ENCODE data around the gene TMX2. TPM values are rescaled to one million over a fixed set of nuclear protein-coding genes. Genes with fewer than 3 reads are reported as not detected.
"Not testable (repeated sequence)": the region's sequence is repeated elsewhere in the genome, so short reads cannot be mapped to it uniquely, and the experiment has no call there.

The TMX2 gene
- total and polyA plus RNA-seq, 4 donors, result 40.6 to 50.8 (median 45.9) TPM

- Histone ChIP-seq H3K9me3 (ENCODE audit: control insufficient read depth, low read length) (no peaks in the 10 kb centered on the region), H3K27ac (ENCODE audit: low read depth in 1 of 2, low read length in 2 of 2) (peak overlapping the region in 1 of 2 donors; percentile 48), H3K27me3 (ENCODE audit: control insufficient read depth in 1 of 2, insufficient read depth in 2 of 2, low read length in 1 of 2) (no peaks in the 10 kb centered on the region), H3K4me1 (ENCODE audit: control insufficient read depth in 1 of 2, insufficient read depth in 2 of 2, low read length in 2 of 2) (no peaks in the 10 kb centered on the region), H3K36me3 (ENCODE audit: control insufficient read depth in 1 of 2, insufficient read depth in 2 of 2, low read length in 1 of 2) (peaks cover 5 to 6% of the 10 kb centered on the region in 2 donors), H3K4me3 (ENCODE audit: low read length in 2 of 2) (no peak overlapping the region)
- DNase-seq (no peak), ATAC-seq (ENCODE audit: low FRiP score) (no peak)
- intact Hi-C loops (cut with DNase I), result loop anchor here in 1 of 2 donors (5.0 kb wide), 1 partner anchor 52 kb away; no protein-coding TSS in a partner anchor
- WGBS, 2 donors, result 84 to 86% methylated on average over 6 of the region's 6 CpGs
Measured at GRCh38 chr11:57704932-57705331, 7.5 kb upstream of the TMX2 start.

DNA sequence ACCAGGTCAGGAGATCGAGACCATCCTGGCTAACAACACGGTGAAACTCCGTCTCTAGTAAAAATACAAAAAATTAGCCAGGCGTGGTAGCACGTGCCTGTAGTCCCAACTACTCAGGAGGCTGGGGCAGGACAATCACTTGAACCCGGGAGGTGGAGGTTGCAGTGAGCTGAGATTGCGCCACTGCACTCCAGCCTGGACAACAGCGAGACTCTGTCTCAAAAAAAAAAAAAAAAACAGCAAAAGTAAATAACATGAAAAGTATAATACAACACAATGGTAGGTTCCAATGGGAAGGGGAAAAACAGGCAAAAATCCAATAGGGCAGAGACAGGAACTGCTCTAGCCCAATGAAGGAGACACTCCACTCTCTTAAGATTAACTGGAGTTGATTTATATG lies 7.0 kb upstream of the TMX2 start:
- not testable (repeated sequence) for ATAC-seq (ENCODE audit: low FRiP score); H3K4me3 ChIP-seq (ENCODE audit: low read length in 2 of 2); DNase-seq; H3K27ac ChIP-seq (ENCODE audit: low read depth in 1 of 2, low read length in 2 of 2); H3K4me1 ChIP-seq (ENCODE audit: control insufficient read depth in 1 of 2, insufficient read depth in 2 of 2, low read length in 2 of 2); H3K27me3 ChIP-seq (ENCODE audit: control insufficient read depth in 1 of 2, insufficient read depth in 2 of 2, low read length in 1 of 2); H3K36me3 ChIP-seq (ENCODE audit: control insufficient read depth in 1 of 2, insufficient read depth in 2 of 2, low read length in 1 of 2); H3K9me3 ChIP-seq (ENCODE audit: control insufficient read depth, low read length)
- 87 to 89% methylated on average over 8 of the region's 8 CpGs for WGBS, 2 donors
- intact Hi-C loops (cut with DNase I), result loop anchor here in 1 of 2 donors (5.0 kb wide), 1 partner anchor 52 kb away; no protein-coding TSS in a partner anchor

DNA sequence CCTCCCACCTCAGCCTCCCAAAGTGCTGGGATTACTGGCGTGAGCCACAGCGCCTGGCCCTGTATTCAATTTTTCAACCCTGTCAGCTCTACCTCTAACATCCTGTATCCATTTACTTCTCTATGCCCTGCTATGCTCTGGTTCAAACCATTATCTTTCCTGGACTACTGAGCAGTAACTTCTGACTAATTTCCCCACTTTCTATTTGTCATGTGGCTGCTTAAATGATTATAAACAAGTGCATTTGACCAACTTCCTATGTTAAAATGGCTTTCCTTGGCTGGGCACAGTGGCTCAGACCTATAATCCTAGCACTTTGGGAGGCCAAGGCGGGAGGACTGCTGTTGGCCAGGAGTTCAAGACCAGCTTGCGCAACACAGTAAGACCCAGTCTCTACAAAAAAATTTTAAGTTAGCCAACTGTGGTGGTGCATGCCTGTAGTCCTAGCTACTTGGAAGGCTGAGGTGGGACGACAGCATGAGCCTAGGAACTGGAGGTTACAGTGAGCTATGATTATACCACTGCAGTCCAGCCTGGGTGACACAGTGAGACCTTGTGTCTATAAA lies 2.5 kb upstream of the TMX2 start:
- Histone ChIP-seq H3K9me3 (ENCODE audit: control insufficient read depth, low read length) (no peaks in the 10 kb centered on the region), H3K4me3 (ENCODE audit: low read length in 2 of 2) (no peak overlapping the region), H3K27ac (ENCODE audit: low read depth in 1 of 2, low read length in 2 of 2) (no peak overlapping the region), H3K4me1 (ENCODE audit: control insufficient read depth in 1 of 2, insufficient read depth in 2 of 2, low read length in 2 of 2) (peaks cover 1 to 7% of the 10 kb centered on the region in 2 donors), H3K36me3 (ENCODE audit: control insufficient read depth in 1 of 2, insufficient read depth in 2 of 2, low read length in 1 of 2) (peaks cover under 1% of the 10 kb centered on the region in 2 donors), H3K27me3 (ENCODE audit: control insufficient read depth in 1 of 2, insufficient read depth in 2 of 2, low read length in 1 of 2) (no peaks in the 10 kb centered on the region)
- ATAC-seq (ENCODE audit: low FRiP score) (no peak), DNase-seq (no peak)
- intact Hi-C loops (cut with DNase I), result loop anchor here (5.0 to 10.0 kb wide), 3 partner anchors 43 to 95 kb away; partner anchors contain the start of gene ZDHHC5 (in 1 of the 2)
- WGBS, 2 donors, result 93 to 94% methylated on average over 5 of the region's 5 CpGs

GRCh38 chr11:57711414-57712255 lies 758 bp upstream of the TMX2 start, which contains the start of gene MED19:
TSS of gene MED19 (minus strand) at chr11:57712215. CDS start at chr11:57712179, 36 bp downstream.
- intact Hi-C loops (cut with DNase I), result loop anchor here (2.0 to 10.0 kb wide), 3 partner anchors 29 to 93 kb away; partner anchors contain the start of genes SELENOH (in 1 of the 2) and ZDHHC5 (in 1 of the 2)
- H3K4me3 ChIP-seq (ENCODE audit: low read length in 2 of 2), result peak within 1 kb of the TSS; percentile 70 to 78
- H3K9me3 ChIP-seq (ENCODE audit: control insufficient read depth, low read length), result no peaks in the 10 kb centered on the region
- peaks cover 1 to 7% of the 10 kb centered on the region in 2 donors for H3K4me1 ChIP-seq (ENCODE audit: control insufficient read depth in 1 of 2, insufficient read depth in 2 of 2, low read length in 2 of 2)
- H3K36me3 ChIP-seq (ENCODE audit: control insufficient read depth in 1 of 2, insufficient read depth in 2 of 2, low read length in 1 of 2), result no peaks in the 10 kb centered on the region
- peak within 1 kb of the TSS; percentile 14 to 76 for H3K27ac ChIP-seq (ENCODE audit: low read depth in 1 of 2, low read length in 2 of 2)
- DNase-seq, result peak in 1 of 2 donors; percentile 89
- peak; percentile 81 for ATAC-seq (ENCODE audit: low FRiP score)
- 8 to 9% methylated on average over 40 to 51 of the region's 51 CpGs for WGBS, 2 donors
- H3K27me3 ChIP-seq (ENCODE audit: control insufficient read depth in 1 of 2, insufficient read depth in 2 of 2, low read length in 1 of 2), result no peaks in the 10 kb centered on the region

- WGBS, 2 donors, result 93% methylated on average over 2 of the region's 2 CpGs
- H3K27ac ChIP-seq (ENCODE audit: low read depth in 1 of 2, low read length in 2 of 2), result no peak overlapping the region
- no peaks in the 10 kb centered on the region for H3K27me3 ChIP-seq (ENCODE audit: control insufficient read depth in 1 of 2, insufficient read depth in 2 of 2, low read length in 1 of 2)
- H3K36me3 ChIP-seq (ENCODE audit: control insufficient read depth in 1 of 2, insufficient read depth in 2 of 2, low read length in 1 of 2), result no peaks in the 10 kb centered on the region
- H3K4me3 ChIP-seq (ENCODE audit: low read length in 2 of 2), result peak overlapping the region in 1 of 2 donors; percentile 2
- no peaks in the 10 kb centered on the region for H3K9me3 ChIP-seq (ENCODE audit: control insufficient read depth, low read length)
- peaks cover 1 to 7% of the 10 kb centered on the region in 2 donors for H3K4me1 ChIP-seq (ENCODE audit: control insufficient read depth in 1 of 2, insufficient read depth in 2 of 2, low read length in 2 of 2)
- ATAC-seq (ENCODE audit: low FRiP score), result no peak
- intact Hi-C loops (cut with DNase I), result loop anchor here (2.0 to 10.0 kb wide), 3 partner anchors 27 to 91 kb away; partner anchors contain the start of genes SELENOH (in 1 of the 2) and ZDHHC5 (in 1 of the 2)
- DNase-seq, result no peak
Measured at GRCh38 chr11:57713835-57714234, 1.4 kb downstream of the TMX2 start.

- WGBS, 2 donors, result 93 to 96% methylated on average over 9 to 33 of the region's 34 CpGs
- H3K9me3 ChIP-seq (ENCODE audit: control insufficient read depth, low read length); H3K27me3 ChIP-seq (ENCODE audit: control insufficient read depth in 1 of 2, insufficient read depth in 2 of 2, low read length in 1 of 2); DNase-seq; H3K4me3 ChIP-seq (ENCODE audit: low read length in 2 of 2); ATAC-seq (ENCODE audit: low FRiP score); H3K36me3 ChIP-seq (ENCODE audit: control insufficient read depth in 1 of 2, insufficient read depth in 2 of 2, low read length in 1 of 2); H3K27ac ChIP-seq (ENCODE audit: low read depth in 1 of 2, low read length in 2 of 2); H3K4me1 ChIP-seq (ENCODE audit: control insufficient read depth in 1 of 2, insufficient read depth in 2 of 2, low read length in 2 of 2): not testable (repeated sequence)
- intact Hi-C loops (cut with DNase I), result loop anchor here in 1 of 2 donors (10.0 kb wide), 1 partner anchor 88 kb away; no protein-coding TSS in a partner anchor
Measured at GRCh38 chr11:57716726-57717125, 4.3 kb downstream of the TMX2 start.

- intact Hi-C loops (cut with DNase I), result no loop called here
- 53 to 58% methylated on average over 2 of the region's 2 CpGs for WGBS, 2 donors
- Histone ChIP-seq H3K36me3 (ENCODE audit: control insufficient read depth in 1 of 2, insufficient read depth in 2 of 2, low read length in 1 of 2) (no peaks in the 10 kb centered on the region), H3K4me3 (ENCODE audit: low read length in 2 of 2) (no peak overlapping the region), H3K9me3 (ENCODE audit: control insufficient read depth, low read length) (no peaks in the 10 kb centered on the region), H3K4me1 (ENCODE audit: control insufficient read depth in 1 of 2, insufficient read depth in 2 of 2, low read length in 2 of 2) (no peaks in the 10 kb centered on the region), H3K27ac (ENCODE audit: low read depth in 1 of 2, low read length in 2 of 2) (no peak overlapping the region), H3K27me3 (ENCODE audit: control insufficient read depth in 1 of 2, insufficient read depth in 2 of 2, low read length in 1 of 2) (no peaks in the 10 kb centered on the region)
- ATAC-seq (ENCODE audit: low FRiP score), result no peak
- DNase-seq, result no peak
Measured at GRCh38 chr11:57727185-57727584, 14.8 kb downstream of the TMX2 start.

DNA sequence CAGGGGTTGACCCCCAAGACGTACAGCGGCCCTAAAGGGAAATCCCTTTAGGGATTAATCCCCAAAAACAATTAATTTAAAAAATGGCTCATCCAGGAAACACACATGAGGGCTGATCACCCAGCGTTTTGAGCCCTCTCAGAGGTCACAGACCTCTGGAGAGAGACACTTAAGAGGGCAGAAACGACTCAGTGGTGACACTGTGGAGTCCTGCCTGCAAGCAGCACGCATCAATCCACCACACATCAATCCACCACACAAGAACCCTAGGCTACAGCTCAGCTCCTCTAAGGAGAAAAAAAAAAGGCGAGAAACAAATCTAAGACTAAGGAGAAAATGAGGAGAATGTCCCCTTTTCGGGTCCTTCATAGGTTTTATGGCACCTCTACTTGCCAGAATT lies 16.4 kb downstream of the TMX2 start:
- ATAC-seq (ENCODE audit: low FRiP score) (no peak), DNase-seq (no peak)
- intact Hi-C loops (cut with DNase I), result no loop called here
- no peaks in the 10 kb centered on the region for H3K9me3 ChIP-seq (ENCODE audit: control insufficient read depth, low read length)
- no peak overlapping the region for H3K27ac ChIP-seq (ENCODE audit: low read depth in 1 of 2, low read length in 2 of 2)
- no peak overlapping the region for H3K4me3 ChIP-seq (ENCODE audit: low read length in 2 of 2)
- 74 to 76% methylated on average over 7 of the region's 7 CpGs for WGBS, 2 donors
- H3K36me3 ChIP-seq (ENCODE audit: control insufficient read depth in 1 of 2, insufficient read depth in 2 of 2, low read length in 1 of 2), result peaks cover 0 to 1% of the 10 kb centered on the region in 2 donors
- H3K27me3 ChIP-seq (ENCODE audit: control insufficient read depth in 1 of 2, insufficient read depth in 2 of 2, low read length in 1 of 2), result no peaks in the 10 kb centered on the region
- no peaks in the 10 kb centered on the region for H3K4me1 ChIP-seq (ENCODE audit: control insufficient read depth in 1 of 2, insufficient read depth in 2 of 2, low read length in 2 of 2)
